ENCODE data around the gene CH25H.

The CH25H gene

GRCh38 chr10:89228962-89229361 lies 21.8 kb upstream of the CH25H start:
- no peak for DNase-seq (ENCODE audit: low read depth)

GRCh38 chr10:89228146-89228545 lies 21.0 kb upstream of the CH25H start:
- DNase-seq (ENCODE audit: low read depth): no peak

GRCh38 chr10:89226891-89227290 lies 19.8 kb upstream of the CH25H start:
- no peak for DNase-seq (ENCODE audit: low read depth)

GRCh38 chr10:89224739-89225443 lies 17.8 kb upstream of the CH25H start:
- DNase-seq (ENCODE audit: low read depth): no peak

- no peak for DNase-seq (ENCODE audit: low read depth)
Observed at GRCh38 chr10:89221919-89222318, 14.8 kb upstream of the CH25H start.

GRCh38 chr10:89219513-89220218 lies 12.5 kb upstream of the CH25H start:
- no peak for DNase-seq (ENCODE audit: low read depth)

GRCh38 chr10:89217057-89217990 lies 10.2 kb upstream of the CH25H start:
- peak; percentile 55 for DNase-seq (ENCODE audit: low read depth)

- DNase-seq (ENCODE audit: low read depth): no peak
Observed at GRCh38 chr10:89216056-89216455, 8.9 kb upstream of the CH25H start.

- no peak for DNase-seq (ENCODE audit: low read depth)
Observed at GRCh38 chr10:89215511-89215910, 8.4 kb upstream of the CH25H start.

GRCh38 chr10:89214566-89215165 lies 7.5 kb upstream of the CH25H start:
- no peak for DNase-seq (ENCODE audit: low read depth)

- DNase-seq (ENCODE audit: low read depth): no peak
Observed at GRCh38 chr10:89213191-89213808, 6.2 kb upstream of the CH25H start.

GRCh38 chr10:89210794-89211425 lies 3.8 kb upstream of the CH25H start:
- DNase-seq (ENCODE audit: low read depth): no peak

- DNase-seq (ENCODE audit: low read depth): no peak
Observed at GRCh38 chr10:89209718-89210117, 2.6 kb upstream of the CH25H start.

GRCh38 chr10:89207801-89208551 lies 859 bp upstream of the CH25H start:
- peak; percentile 1 for DNase-seq (ENCODE audit: low read depth)

GRCh38 chr10:89206402-89207180 lies 526 bp downstream of the CH25H start:
- DNase-seq (ENCODE audit: low read depth): peak; percentile 4

- DNase-seq (ENCODE audit: low read depth): no peak
Observed at GRCh38 chr10:89204621-89205185, 2.4 kb downstream of the CH25H start.

- DNase-seq (ENCODE audit: low read depth): no peak
Observed at GRCh38 chr10:89203237-89203636, 3.9 kb downstream of the CH25H start.

GRCh38 chr10:89202033-89202425 lies 5.1 kb downstream of the CH25H start:
- DNase-seq (ENCODE audit: low read depth): no peak

- no peak for DNase-seq (ENCODE audit: low read depth)
Observed at GRCh38 chr10:89201345-89202032, 5.6 kb downstream of the CH25H start.
